K562 (cell line): ENCODE measurements around the gene IL12RB1. TPM values are rescaled to one million over a fixed set of nuclear protein-coding genes. Genes with fewer than 3 reads are reported as not detected.
"Not testable (repeated sequence)": the region's sequence is repeated elsewhere in the genome, so short reads cannot be mapped to it uniquely, and the experiment has no call there.

Experiments used
- ATAC-seq: fragments of 200-7000 bp; cut with Tn5 transposase; 3 replicates; pipeline ENCODE4 v1.9.1; 2020; ENCODE audit warnings: moderate library complexity
- BruUV-seq: library from RNA; stranded (reverse); fragments of 400-500 nt; replicated peaks from 2 replicates; lab custom pipeline; 2021; lab: Mats Ljungman, UMichigan
- CTCF ChIA-PET: fragments of 300-600 bp; formaldehyde crosslinking; extraction: SDS; loops from one replicate; lab custom pipeline; 2021; ENCODE audit warnings: low intra/inter-chr PET ratio; lab: Yijun Ruan, JAX
- POLR2A ChIA-PET: fragments of 300-600, 350-650 bp; sonication (Branson Sonifier 250); formaldehyde crosslinking; extraction: SDS; loops from one replicate; lab custom pipeline; 2021; ENCODE audit warnings: antibody characterized with exemption, inconsistent platforms; lab: Yijun Ruan, JAX
- DNase-seq, 4 experiments: peaks; one replicate each; pipeline versions ENCODE4 v3.0.0 to v3.0.0-alpha.2; 2011 to 2018; ENCODE audit warnings: low spot score in 3 of 4, mixed read lengths in 3 of 4; ENCODE audit errors: extremely low read depth in 1 of 4
- FAIRE-seq: peaks from 2 replicates; lab custom pipeline; 2011; peaks lifted over from hg19 to GRCh38; lab: Jason Lieb, UNC
- H2AFZ ChIP-seq: 2 replicates; pipeline ENCODE4 v1.6.0; 2011; ENCODE audit warnings: low read depth, low read length, control low read depth, inconsistent platforms
- H3K27ac ChIP-seq: fragments of 200-600 bp; 3 replicates; pipeline ENCODE4 v1.8.0; 2011; ENCODE audit warnings: low read depth, mild to moderate bottlenecking, control low read depth, inconsistent platforms, low read length, moderate library complexity, mixed read lengths; ENCODE audit errors: extremely low read depth
- H3K27me3 ChIP-seq, 2 experiments: fragments of 300-600 bp in 1 of 2; 2 replicates in 1 of 2; 3 replicates in 1 of 2; pipeline versions ENCODE4 v1.6.0 to v1.8.0; 2011; ENCODE audit warnings: inconsistent platforms in 2 of 2, low read length in 2 of 2, mild to moderate bottlenecking in 1 of 2, mixed read lengths in 1 of 2, moderate library complexity in 1 of 2; ENCODE audit not compliant: control insufficient read depth in 2 of 2, insufficient read depth in 2 of 2
- H3K36me3 ChIP-seq: fragments of 300-600 bp; 3 replicates; pipeline ENCODE4 v1.8.0; 2011; ENCODE audit warnings: mild to moderate bottlenecking, low read length, inconsistent platforms; ENCODE audit not compliant: control insufficient read depth, insufficient read depth
- H3K4me1 ChIP-seq, 2 experiments: fragments of 200-600 bp in 1 of 2; replicated peaks in 1 of 2; 2 replicates in 1 of 2; 3 replicates in 1 of 2; pipeline versions ENCODE4 v1.5.1 to v1.8.0; 2011; ENCODE audit warnings: inconsistent platforms in 2 of 2, low read length in 2 of 2, mild to moderate bottlenecking in 1 of 2, mixed read lengths in 1 of 2, moderate library complexity in 1 of 2; ENCODE audit not compliant: control insufficient read depth in 2 of 2, insufficient read depth in 2 of 2
- H3K4me2 ChIP-seq: 2 replicates; pipeline ENCODE4 v1.6.1; 2011; ENCODE audit warnings: low read length, control low read depth, inconsistent platforms, mixed read lengths; ENCODE audit not compliant: insufficient read depth
- H3K4me3 ChIP-seq: fragments of 200-600 bp; sonication (generic), shearing (Covaris generic); 2 replicates; pipeline ENCODE4 v1.5.1; 2016; ENCODE audit warnings: control low read depth, inconsistent platforms
- H3K79me2 ChIP-seq: fragments of 200-600 bp; 3 replicates; pipeline ENCODE4 v1.8.0; 2011; ENCODE audit warnings: low read length, inconsistent platforms; ENCODE audit not compliant: control insufficient read depth, insufficient read depth
- H3K9ac ChIP-seq, 2 experiments: 2 replicates each; pipeline versions ENCODE4 v1.6.0 to v1.6.1; 2011; ENCODE audit warnings: low read depth in 2 of 2, low read length in 2 of 2, control low read depth in 1 of 2, inconsistent platforms in 1 of 2, mild to moderate bottlenecking in 1 of 2, mixed read lengths in 1 of 2; ENCODE audit not compliant: insufficient read depth in 1 of 2
- H3K9me1 ChIP-seq: one replicate; pipeline ENCODE4 v1.6.0; 2011; ENCODE audit warnings: inconsistent platforms, mild to moderate bottlenecking, low read length, moderate library complexity; ENCODE audit not compliant: control insufficient read depth, insufficient read depth
- H3K9me3 ChIP-seq: replicated peaks from 2 replicates; pipeline ENCODE4 v1.5.1; 2011; ENCODE audit warnings: low read depth, low read length, inconsistent platforms; ENCODE audit not compliant: control insufficient read depth, insufficient read depth
- H4K20me1 ChIP-seq: replicated peaks from 2 replicates; pipeline ENCODE4 v1.6.1; 2011; ENCODE audit warnings: low read length, inconsistent platforms, mixed read lengths; ENCODE audit not compliant: control insufficient read depth, insufficient read depth
- ASH1L ChIP-seq: fragments of 450-650 bp; IDR thresholded peaks from 2 replicates; pipeline ENCODE4 v1.6.1; 2018; ENCODE audit warnings: borderline replicate concordance, mild to moderate bottlenecking, low read depth; ENCODE audit not compliant: partially characterized antibody
- BMI1 ChIP-seq: fragments of 150-350 bp; IDR thresholded peaks from 2 replicates; pipeline ENCODE4 v1.6.1; 2014; ENCODE audit warnings: low read length
- CHD4 ChIP-seq: fragments of 200-600 bp; sonication (generic); IDR thresholded peaks from 3 replicates; pipeline ENCODE4 v1.6.1; 2012; ENCODE audit warnings: low read depth, mild to moderate bottlenecking, mixed read lengths, low read length, inconsistent platforms; ENCODE audit not compliant: insufficient read depth, insufficient replicate concordance, poor library complexity, severe bottlenecking
- ETV5 ChIP-seq: sonication (generic); formaldehyde crosslinking; IDR thresholded peaks from 2 replicates; pipeline ENCODE4 v1.4.0; 2020; ENCODE audit warnings: low read depth, mild to moderate bottlenecking, missing genetic modification reagents
- GABPA ChIP-seq: fragments of 200-800 bp; sonication (Bioruptor generic); conservative IDR thresholded peaks from 2 replicates; pipeline ENCODE4 v1.6.1; 2016; ENCODE audit warnings: low read depth, missing genetic modification characterization, missing compliant biosample characterization
- NFRKB ChIP-seq: fragments of 450-650 bp; IDR thresholded peaks from 2 replicates; pipeline ENCODE4 v1.6.1; 2016; ENCODE audit warnings: low read depth
- ZNF143 ChIP-seq: sonication (generic); formaldehyde crosslinking; IDR thresholded peaks from 2 replicates; pipeline ENCODE4 v1.9.0; 2022; ENCODE audit warnings: mild to moderate bottlenecking, missing genetic modification reagents
- WGBS: fragments of 100-300 bp; shearing (Covaris generic); methylation state at CpG from one replicate; pipeline ENCODE4 v1.1.6; 2016; ENCODE audit warnings: low coverage, mixed read lengths; ENCODE audit not compliant: insufficient coverage; ENCODE audit errors: missing lambda C conversion rate; 5-methylcytosine and 5-hydroxymethylcytosine counted together
- in situ Hi-C: fragments of 300-500 bp; cut with MboI; formaldehyde crosslinking; loops from 4 replicates; pipeline ENCODE4 v1.15.0; 2018; ENCODE audit warnings: inconsistent platforms, mixed read lengths
- intact Hi-C: fragments of 100-400 bp; cut with micrococcal nuclease; formaldehyde crosslinking; loops from 2 replicates; pipeline ENCODE4 v1.14.2; 2022
- polyA plus RNA-seq, 8 experiments: library from polyadenylated mRNA; depleted of rRNA in 4 of 8; stranded (reverse) in 5 of 8; unstranded in 3 of 8; fragments of >200 nt; fragmentation: Nextera tagmentation in 2 of 8; fragmentation: Illumina TruSeq in 1 of 8; extraction: Ambion mirVana in 2 of 8; extraction: Trizol in 1 of 8; gene quantifications; 2 replicates each; pipeline versions ENCODE4 v1.2.1 to v1.2.3, GENCODE V29; 2011 to 2014; ENCODE audit warnings: inconsistent platforms in 1 of 8, missing spikeins in 1 of 8
- total RNA-seq, 7 experiments: library from RNA; depleted of rRNA in 6 of 7; stranded (reverse); fragments of >200 nt in 6 of 7; fragmentation: Illumina TruSeq in 2 of 7; extraction: Trizol in 2 of 7; gene quantifications; 2 replicates each; pipeline versions ENCODE4 v1.2.1 to v1.2.3, GENCODE V29; 2011 to 2021; ENCODE audit warnings: low replicate concordance in 1 of 7
- TF ChIP-seq, protein P1 (sequence below): fragments of 450-650 bp; formaldehyde crosslinking; IDR thresholded peaks from 2 replicates; pipeline ENCODE4 v1.4.0; 2022; ENCODE audit warnings: mild to moderate bottlenecking, moderate library complexity
- TF ChIP-seq, protein P2 (sequence below): fragments of 250-450 bp; sonication (Bioruptor Pico); IDR thresholded peaks from 2 replicates; pipeline ENCODE4 v1.8.0; 2022; ENCODE audit warnings: moderate library complexity, mild to moderate bottlenecking, inconsistent platforms
- TF ChIP-seq, protein P3 (sequence below): fragments of 200-800 bp; sonication (Bioruptor generic); IDR thresholded peaks from 2 replicates; pipeline ENCODE4 v1.6.1; 2017; ENCODE audit warnings: missing genetic modification characterization, missing compliant biosample characterization
- TF ChIP-seq, protein P4 (sequence below): sonication (generic); formaldehyde crosslinking; IDR thresholded peaks from 2 replicates; pipeline ENCODE4 v1.9.0; 2022; ENCODE audit warnings: mild to moderate bottlenecking, missing genetic modification reagents

IL12RB1 gene
- total and polyA plus RNA-seq, 9 of the 15 experiments (the other 6 are each of a cell fraction or from before 2014, with no cell fraction given) = 0.04 to 0.07 (median 0.06) TPM; not detected in 5

DNA sequence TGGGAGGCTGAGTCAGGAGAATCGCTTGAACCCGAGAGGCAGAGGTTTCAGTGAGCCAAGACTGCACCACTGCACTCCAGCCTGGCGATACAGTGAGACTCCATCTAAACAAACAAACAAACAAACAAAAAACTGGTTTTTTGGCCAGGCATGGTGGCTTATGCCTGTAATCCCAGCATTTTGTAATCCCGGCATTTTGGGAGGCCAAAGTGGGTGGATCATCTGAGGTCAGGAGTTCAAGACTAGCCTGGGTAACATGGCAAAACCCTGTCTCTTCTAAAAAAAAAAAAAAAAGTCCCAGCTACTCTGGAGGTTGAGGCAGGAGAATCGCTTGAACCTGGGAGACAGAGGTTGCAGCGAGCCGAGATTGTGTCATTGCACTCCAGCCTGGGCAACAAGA is 18.5 kb upstream of the IL12RB1 start:
- H3K9me3 ChIP-seq, DNase-seq, in situ Hi-C loops, FAIRE-seq, H3K9ac ChIP-seq, CTCF ChIA-PET, H3K36me3 ChIP-seq, BruUV-seq, H3K27me3 ChIP-seq, ATAC-seq, H3K27ac ChIP-seq, H2AFZ ChIP-seq, H3K4me3 ChIP-seq, H3K79me2 ChIP-seq, H3K4me2 ChIP-seq, intact Hi-C loops, H3K9me1 ChIP-seq, H4K20me1 ChIP-seq: not testable (repeated sequence)
- POLR2A ChIA-PET = interaction anchor here (0.8 to 0.9 kb wide), 2 partner anchors 14 to 87 kb away, joined by 4 to 5 read pairs; no protein-coding TSS in a partner anchor
- H3K4me1 ChIP-seq = peaks cover 16 to 34% of the 10 kb centered on the region in 2 experiments
- 73% methylated on average over 7 of the region's 7 CpGs for WGBS

DNA sequence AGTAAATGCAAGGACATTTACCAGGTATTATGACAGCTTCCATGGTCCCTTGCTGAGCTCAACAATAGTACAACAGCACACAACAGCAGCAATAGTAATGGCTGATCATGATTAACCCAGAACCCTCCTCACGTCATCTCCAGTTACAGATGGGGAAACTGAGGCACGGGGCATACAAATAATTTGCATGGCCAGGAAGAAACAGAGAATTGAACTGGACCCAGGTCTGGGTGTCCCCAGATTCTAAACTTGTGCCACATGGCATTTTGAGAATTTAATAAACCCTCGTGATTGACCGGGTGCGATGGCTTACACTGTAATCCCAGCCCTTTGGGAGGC is 18.0 kb upstream of the IL12RB1 start:
- Histone ChIP-seq H3K9me1 (no peaks in the 10 kb centered on the region), H3K4me2 (peak overlapping the region; percentile 82), H3K27me3 (no peaks in the 10 kb centered on the region), H3K4me3 (peak overlapping the region; percentile 32), H3K4me1 (peaks cover 16 to 29% of the 10 kb centered on the region in 2 experiments), H3K79me2 (no peaks in the 10 kb centered on the region), H3K9me3 (no peaks in the 10 kb centered on the region), H2AFZ (peak overlapping the region; percentile 89), H3K9ac (peak overlapping the region; percentile 32 to 86; a peak in 3 of 4 replicates), H3K27ac (peak overlapping the region; percentile 14; the same call in 2 of the 3 replicates), H4K20me1 (no peaks in the 10 kb centered on the region), H3K36me3 (no peaks in the 10 kb centered on the region)
- ChIA-PET CTCF (no interaction called here), POLR2A (no interaction called here)
- ATAC-seq (no peak), FAIRE-seq (peak; percentile 11), DNase-seq (no peak)
- BruUV-seq = no TSS peak
- intact Hi-C loops = no loop called here
- in situ Hi-C loops = loop anchor here (5.0 kb wide), 1 partner anchor 153 kb away; a partner anchor contains a TSS
- WGBS = 69% methylated on average over 5 of the region's 5 CpGs
- TF ChIP-seq NFRKB = no peak
- TF ChIP-seq, protein P1, sequence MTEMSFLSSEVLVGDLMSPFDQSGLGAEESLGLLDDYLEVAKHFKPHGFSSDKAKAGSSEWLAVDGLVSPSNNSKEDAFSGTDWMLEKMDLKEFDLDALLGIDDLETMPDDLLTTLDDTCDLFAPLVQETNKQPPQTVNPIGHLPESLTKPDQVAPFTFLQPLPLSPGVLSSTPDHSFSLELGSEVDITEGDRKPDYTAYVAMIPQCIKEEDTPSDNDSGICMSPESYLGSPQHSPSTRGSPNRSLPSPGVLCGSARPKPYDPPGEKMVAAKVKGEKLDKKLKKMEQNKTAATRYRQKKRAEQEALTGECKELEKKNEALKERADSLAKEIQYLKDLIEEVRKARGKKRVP (CRISPR knock-in tag) = no peak
- TF ChIP-seq ASH1L = no peak
- TF ChIP-seq BMI1 = no peak
- TF ChIP-seq ETV5 (CRISPR knock-in tag) = no peak
- peak; percentile 51 for TF ChIP-seq CHD4
- TF ChIP-seq GABPA (tag) = no peak
- TF ChIP-seq, protein P2, sequence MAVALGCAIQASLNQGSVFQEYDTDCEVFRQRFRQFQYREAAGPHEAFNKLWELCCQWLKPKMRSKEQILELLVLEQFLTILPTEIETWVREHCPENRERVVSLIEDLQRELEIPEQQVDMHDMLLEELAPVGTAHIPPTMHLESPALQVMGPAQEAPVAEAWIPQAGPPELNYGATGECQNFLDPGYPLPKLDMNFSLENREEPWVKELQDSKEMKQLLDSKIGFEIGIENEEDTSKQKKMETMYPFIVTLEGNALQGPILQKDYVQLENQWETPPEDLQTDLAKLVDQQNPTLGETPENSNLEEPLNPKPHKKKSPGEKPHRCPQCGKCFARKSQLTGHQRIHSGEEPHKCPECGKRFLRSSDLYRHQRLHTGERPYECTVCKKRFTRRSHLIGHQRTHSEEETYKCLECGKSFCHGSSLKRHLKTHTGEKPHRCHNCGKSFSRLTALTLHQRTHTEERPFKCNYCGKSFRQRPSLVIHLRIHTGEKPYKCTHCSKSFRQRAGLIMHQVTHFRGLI = no peak
- TF ChIP-seq, protein P3, sequence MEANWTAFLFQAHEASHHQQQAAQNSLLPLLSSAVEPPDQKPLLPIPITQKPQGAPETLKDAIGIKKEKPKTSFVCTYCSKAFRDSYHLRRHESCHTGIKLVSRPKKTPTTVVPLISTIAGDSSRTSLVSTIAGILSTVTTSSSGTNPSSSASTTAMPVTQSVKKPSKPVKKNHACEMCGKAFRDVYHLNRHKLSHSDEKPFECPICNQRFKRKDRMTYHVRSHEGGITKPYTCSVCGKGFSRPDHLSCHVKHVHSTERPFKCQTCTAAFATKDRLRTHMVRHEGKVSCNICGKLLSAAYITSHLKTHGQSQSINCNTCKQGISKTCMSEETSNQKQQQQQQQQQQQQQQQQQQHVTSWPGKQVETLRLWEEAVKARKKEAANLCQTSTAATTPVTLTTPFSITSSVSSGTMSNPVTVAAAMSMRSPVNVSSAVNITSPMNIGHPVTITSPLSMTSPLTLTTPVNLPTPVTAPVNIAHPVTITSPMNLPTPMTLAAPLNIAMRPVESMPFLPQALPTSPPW = no peak
- TF ChIP-seq, protein P4, sequence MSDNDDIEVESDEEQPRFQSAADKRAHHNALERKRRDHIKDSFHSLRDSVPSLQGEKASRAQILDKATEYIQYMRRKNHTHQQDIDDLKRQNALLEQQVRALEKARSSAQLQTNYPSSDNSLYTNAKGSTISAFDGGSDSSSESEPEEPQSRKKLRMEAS = no peak
- TF ChIP-seq ZNF143 = no peak
